HG03432 (cell line): ENCODE measurements around the gene NT5DC3.

Experiments
- ATAC-seq: cut with Tn5 transposase; IDR thresholded peaks from one replicate; pipeline ENCODE4 v1.9.1; 2021; ENCODE audit warnings: mild to moderate bottlenecking, moderate library complexity; ENCODE audit not compliant: unreplicated experiment

The NT5DC3 gene

GRCh38 chr12:103833095-103833775, 7.8 kb downstream of the NT5DC3 start:
- no peak for ATAC-seq

- ATAC-seq, result no peak
Observed at GRCh38 chr12:103832048-103832997, 8.7 kb downstream of the NT5DC3 start.

GRCh38 chr12:103830730-103831320, 10.2 kb downstream of the NT5DC3 start:
- no peak for ATAC-seq

GRCh38 chr12:103830025-103830725, 10.9 kb downstream of the NT5DC3 start:
- no peak for ATAC-seq

GRCh38 chr12:103829092-103829491, 11.9 kb downstream of the NT5DC3 start:
- ATAC-seq, result no peak

GRCh38 chr12:103827911-103828391, 13.1 kb downstream of the NT5DC3 start:
- ATAC-seq, result no peak

- no peak for ATAC-seq
Observed at GRCh38 chr12:103824845-103825244, 16.2 kb downstream of the NT5DC3 start.

GRCh38 chr12:103824290-103824689, 16.7 kb downstream of the NT5DC3 start:
- ATAC-seq, result no peak

GRCh38 chr12:103823871-103824270, 17.2 kb downstream of the NT5DC3 start:
- ATAC-seq, result no peak

- ATAC-seq, result no peak
Observed at GRCh38 chr12:103821773-103822172, 19.3 kb downstream of the NT5DC3 start.

GRCh38 chr12:103820881-103821489, 20.0 kb downstream of the NT5DC3 start:
- ATAC-seq, result no peak

- ATAC-seq, result no peak
Observed at GRCh38 chr12:103820361-103820760, 20.7 kb downstream of the NT5DC3 start.

GRCh38 chr12:103819892-103820291, 21.1 kb downstream of the NT5DC3 start:
- ATAC-seq, result no peak

GRCh38 chr12:103819312-103819711, 21.7 kb downstream of the NT5DC3 start:
- ATAC-seq, result no peak

- ATAC-seq, result no peak
Observed at GRCh38 chr12:103817791-103818190, 23.2 kb downstream of the NT5DC3 start.

- no peak for ATAC-seq
Observed at GRCh38 chr12:103816663-103817062, 24.4 kb downstream of the NT5DC3 start.

- ATAC-seq, result no peak
Observed at GRCh38 chr12:103814436-103814835, 26.6 kb downstream of the NT5DC3 start.

GRCh38 chr12:103813949-103814348, 27.1 kb downstream of the NT5DC3 start:
- ATAC-seq, result no peak

- no peak for ATAC-seq
Observed at GRCh38 chr12:103813426-103813825, 27.6 kb downstream of the NT5DC3 start.

- ATAC-seq, result no peak
Observed at GRCh38 chr12:103812789-103813188, 28.2 kb downstream of the NT5DC3 start.
